NCI-H1092 (cell line): ENCODE results near the gene FBH1.
"Not testable (repeated sequence)": the region's sequence is repeated elsewhere in the genome, so short reads cannot be mapped to it uniquely, and the experiment has no call there.

Experiments
- DNase-seq: peaks from one replicate; lab custom pipeline; 2025; lab: John Stamatoyannopoulos, UW

The FBH1 gene

DNA sequence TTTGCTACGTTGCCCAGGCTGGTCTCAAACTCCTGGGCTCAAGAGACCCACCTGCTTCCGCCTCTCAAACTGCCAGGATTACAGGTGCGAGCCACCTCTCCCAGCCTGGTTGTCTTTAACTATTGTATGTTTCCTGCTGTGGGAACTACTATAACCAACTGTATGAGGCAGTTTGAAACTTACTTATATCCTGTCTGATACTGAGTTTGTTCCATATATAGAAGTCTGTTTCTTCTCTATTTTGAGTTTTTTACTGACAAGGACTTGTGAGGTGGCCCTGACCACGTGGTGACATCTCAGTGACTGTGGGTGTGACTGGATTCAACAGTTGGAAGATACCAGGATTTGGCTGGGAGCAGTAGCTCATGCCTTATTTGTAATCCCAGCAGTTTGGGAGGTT is 14.2 kb downstream of the FBH1 start:
- no peak for DNase-seq

DNA sequence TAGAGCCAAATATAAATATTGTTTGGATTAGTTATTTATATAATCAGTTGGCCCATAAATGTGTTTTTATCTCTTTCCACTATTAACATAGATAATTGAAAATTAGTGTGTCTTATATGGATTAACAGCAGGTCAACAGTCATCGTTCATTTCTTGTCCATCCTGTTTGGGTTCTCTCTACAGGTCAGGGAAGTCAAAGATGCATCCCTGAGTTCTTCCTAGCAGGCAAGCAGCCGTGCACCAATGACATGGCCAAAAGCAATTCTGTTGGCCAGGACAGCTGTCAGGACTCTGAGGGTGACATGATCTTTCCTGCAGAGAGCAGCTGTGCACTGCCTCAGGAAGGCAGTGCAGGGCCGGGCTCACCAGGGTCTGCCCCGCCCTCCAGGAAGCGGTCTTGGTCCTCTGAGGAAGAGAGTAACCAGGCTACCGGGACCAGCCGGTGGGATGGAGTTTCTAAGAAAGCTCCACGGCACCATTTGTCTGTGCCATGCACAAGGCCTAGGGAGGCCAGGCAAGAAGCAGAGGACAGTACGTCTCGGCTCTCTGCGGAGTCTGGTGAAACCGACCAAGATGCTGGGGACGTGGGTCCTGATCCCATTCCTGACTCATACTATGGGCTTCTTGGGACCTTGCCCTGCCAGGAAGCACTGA is 15.9 kb downstream of the FBH1 start:
- no peak for DNase-seq

GRCh38 chr10:5906651-5907050 is 16.6 kb downstream of the FBH1 start:
- DNase-seq = no peak

DNA sequence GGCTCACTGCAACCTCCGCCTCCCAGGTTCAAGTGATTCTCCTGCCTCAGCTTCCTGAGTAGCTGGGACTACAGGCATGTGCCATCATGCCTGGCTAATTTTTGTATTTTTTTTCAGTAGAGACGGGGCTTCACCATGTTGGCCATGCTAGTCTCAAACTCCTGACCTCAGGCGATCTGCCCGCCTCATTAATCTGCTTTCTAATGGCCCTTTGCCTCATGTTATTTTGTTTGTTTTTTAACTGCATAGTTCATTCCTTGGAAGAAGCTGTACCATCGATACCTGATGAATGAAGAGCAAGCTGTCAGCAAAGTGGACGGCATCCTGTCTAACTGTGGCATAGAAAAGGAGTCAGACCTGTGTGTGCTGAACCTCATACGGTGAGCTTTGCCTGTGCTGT is 18.6 kb downstream of the FBH1 start:
- DNase-seq = not testable (repeated sequence)

- DNase-seq = no peak
Measured at GRCh38 chr10:5910323-5911100, 20.5 kb downstream of the FBH1 start.

DNA sequence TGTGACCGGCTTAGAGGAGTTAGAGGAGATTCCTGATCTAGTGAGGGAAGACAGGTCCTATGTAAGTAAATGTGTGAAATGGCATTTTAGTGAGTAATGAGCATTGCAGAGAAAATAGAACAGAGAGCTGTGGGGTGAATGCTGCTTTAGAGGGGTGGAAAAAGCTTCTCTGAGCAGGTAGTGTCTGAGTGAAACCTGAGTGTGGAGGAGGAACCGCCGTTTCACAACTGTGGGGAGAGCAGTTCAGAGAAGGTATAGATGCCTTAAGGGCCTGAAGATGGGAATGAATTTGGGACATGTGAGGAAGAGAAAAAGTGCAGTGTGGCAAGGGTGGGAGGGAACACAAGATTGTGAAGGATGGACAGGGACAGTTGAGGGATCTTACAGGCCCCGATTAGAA is 21.6 kb downstream of the FBH1 start:
- DNase-seq = no peak

DNA sequence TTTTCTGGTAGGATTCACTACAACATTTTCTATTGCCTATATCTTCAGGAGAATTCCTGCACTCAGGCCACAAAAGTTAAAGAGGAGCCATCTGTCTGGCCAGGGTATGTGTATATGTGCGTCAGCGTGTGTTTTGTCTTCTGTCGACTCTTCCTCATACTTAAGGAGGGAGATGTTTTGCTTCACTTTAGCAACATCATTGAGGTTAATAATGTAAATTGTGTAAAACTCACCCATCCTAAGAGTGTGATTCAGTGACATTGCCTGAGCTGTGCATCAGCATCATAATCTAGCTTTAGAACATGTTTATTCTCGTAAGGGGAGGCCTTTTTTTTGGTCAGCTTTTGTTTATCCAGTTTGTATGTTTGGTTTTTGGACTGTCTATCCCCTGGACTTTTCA is 23.7 kb downstream of the FBH1 start:
- no peak for DNase-seq

DNA sequence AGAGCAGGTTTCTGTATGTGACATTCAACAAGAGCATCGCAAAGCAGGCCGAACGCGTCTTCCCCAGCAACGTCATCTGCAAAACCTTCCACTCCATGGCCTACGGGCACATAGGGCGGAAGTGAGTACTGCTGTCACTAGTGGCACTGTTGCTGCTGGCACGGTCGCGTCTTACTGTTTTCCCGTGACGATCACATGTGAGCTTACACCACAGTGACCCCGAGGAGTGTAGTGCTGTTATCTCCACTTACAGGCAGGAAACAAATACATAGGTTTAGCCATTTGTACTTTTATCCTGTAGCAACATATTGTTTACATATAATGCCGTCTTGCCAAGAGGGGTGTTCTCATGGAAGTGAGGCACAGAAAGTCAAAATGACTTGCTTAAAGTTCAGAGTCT is 25.4 kb downstream of the FBH1 start:
- no peak for DNase-seq

DNA sequence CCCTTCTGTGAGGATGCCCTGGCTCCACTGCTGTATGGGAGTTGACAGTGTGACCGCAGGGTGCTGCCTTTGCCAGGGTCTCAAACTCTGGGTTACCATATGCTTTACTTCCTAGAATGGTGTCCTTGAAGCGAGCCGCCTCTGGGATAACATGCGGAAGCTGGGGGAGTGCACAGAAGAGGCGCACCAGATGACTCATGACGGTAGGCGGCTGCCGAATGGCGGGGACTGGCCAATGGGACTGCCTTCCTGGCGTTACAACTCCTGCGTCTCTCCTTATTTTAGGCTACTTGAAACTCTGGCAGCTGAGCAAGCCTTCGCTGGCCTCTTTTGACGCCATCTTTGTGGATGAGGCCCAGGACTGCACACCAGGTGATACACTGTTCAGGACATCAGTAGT is 27.3 kb downstream of the FBH1 start:
- DNase-seq = no peak

DNA sequence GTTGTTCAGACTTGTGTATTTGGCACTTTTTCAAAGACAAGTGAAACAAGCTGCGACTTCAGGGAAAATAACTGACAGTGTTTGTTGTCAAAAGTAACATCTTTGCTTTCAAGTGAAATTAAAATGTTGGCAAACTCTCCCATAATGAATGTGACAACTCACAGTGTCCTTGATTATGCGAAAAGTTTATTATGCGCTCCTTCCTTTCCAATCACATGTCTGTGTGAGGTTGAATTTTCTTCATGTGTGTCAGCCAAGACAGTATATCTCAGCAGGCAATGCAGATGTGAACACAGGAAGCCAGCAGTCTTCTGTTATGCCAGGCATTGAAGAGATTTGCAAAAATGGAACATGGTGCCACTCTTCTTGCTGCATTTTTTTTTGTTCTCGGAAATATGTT is 28.7 kb downstream of the FBH1 start:
- no peak for DNase-seq

- no peak for DNase-seq
Measured at GRCh38 chr10:5919568-5919967, 29.5 kb downstream of the FBH1 start.

DNA sequence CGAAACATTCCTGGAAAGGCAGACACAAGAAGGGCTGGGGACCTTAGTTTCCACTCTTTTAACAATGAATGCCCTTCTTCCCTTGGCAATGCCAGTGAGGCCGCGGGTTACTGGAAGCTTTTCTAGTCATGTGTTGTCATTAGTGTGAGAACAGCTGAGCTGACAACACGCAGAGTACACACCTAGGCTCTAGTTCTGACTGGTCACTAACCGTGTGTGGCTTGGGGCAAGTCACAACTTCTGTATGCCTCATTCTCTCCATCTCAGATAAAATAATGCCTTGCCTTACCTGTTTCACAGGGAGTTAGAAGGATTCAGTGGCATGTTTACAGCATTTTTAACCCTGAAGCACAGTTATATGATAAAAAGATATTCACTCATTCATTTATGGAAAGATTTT is 31.7 kb downstream of the FBH1 start:
- no peak for DNase-seq

- no peak for DNase-seq
Measured at GRCh38 chr10:5924889-5925288, 34.8 kb downstream of the FBH1 start.

- DNase-seq = no peak
Measured at GRCh38 chr10:5927306-5927705, 37.3 kb downstream of the FBH1 start.

- DNase-seq = no peak
Measured at GRCh38 chr10:5929442-5929841, 39.4 kb downstream of the FBH1 start.

- no peak for DNase-seq
Measured at GRCh38 chr10:5930272-5930671, 40.2 kb downstream of the FBH1 start.

- DNase-seq = no peak
Measured at GRCh38 chr10:5932345-5932744, 42.3 kb downstream of the FBH1 start.

DNA sequence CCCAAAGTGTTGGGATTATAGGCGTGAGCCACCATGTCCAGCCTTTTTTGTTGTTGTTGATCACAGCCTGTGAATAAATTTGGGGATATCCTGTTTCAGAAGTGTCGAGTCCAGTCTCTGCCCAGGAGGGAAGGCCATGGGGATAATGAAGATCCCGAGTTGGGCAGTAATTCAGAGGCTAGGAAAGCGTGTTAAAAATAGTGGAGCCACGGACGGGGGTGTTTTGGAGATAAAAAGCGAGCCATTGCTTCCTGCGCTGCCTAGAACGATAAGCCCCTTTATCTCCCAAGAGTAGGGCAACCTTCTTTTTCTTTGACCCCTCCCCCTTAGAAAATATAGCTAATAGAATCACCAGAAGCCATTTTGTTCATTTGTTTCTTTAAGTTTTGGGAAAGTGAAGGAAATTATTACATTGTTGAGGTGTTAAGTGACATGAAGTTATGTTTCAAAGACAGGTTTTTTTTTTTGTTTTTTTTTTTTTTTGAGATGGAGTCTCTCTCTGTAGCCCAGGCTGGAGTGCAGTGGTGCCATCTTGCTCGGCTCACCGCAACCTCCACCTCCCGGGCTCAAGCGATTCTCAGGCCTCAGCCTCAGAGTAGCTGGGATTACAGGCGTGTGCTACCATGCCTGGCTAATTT is 44.0 kb downstream of the FBH1 start:
- DNase-seq = no peak

DNA sequence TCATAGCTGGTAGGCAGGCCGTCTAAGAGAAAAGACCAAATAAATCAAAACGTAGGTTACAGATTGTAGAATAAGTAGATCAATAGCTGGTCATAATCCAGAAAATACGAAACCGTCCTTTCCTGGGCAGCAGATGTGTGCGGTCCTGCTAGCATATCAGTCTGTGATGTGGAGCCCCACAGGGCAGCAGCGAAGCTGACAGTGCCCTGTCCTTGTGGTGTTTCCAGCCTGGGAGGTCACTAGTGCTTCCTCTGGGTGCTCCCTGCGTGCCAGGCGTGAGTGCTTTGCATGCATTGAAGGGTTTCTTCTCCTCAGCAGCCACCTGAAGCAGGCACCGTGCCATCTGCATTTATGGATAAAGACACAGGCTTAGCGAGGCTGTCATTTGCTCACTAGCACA is 45.6 kb downstream of the FBH1 start:
- DNase-seq = no peak

GRCh38 chr10:5937016-5937415 is 47.0 kb downstream of the FBH1 start:
- DNase-seq = no peak

- DNase-seq = no peak
Measured at GRCh38 chr10:5938291-5938690, 48.2 kb downstream of the FBH1 start.

- DNase-seq = no peak
Measured at GRCh38 chr10:5940807-5941218, 50.8 kb downstream of the FBH1 start.

- DNase-seq = no peak
Measured at GRCh38 chr10:5941579-5941978, 51.5 kb downstream of the FBH1 start.
